H1 (cell line): ENCODE results near the gene GLCE. TPM values are rescaled to one million over a fixed set of nuclear protein-coding genes. Genes with fewer than 3 reads are reported as not detected.

Experiments
- GTF2F1 ChIP-seq: IDR thresholded peaks from 2 replicates; pipeline ENCODE4 v1.6.1; 2012; ENCODE audit warnings: low read depth, low read length, improper control_type of control experiment, borderline replicate concordance
- polyA plus RNA-seq, 7 experiments: library from polyadenylated mRNA; depleted of rRNA in 3 of 7; stranded (reverse) in 5 of 7; unstranded in 2 of 7; fragments of >200 nt in 5 of 7; fragments of 200-250 nt in 2 of 7; gene quantifications; 1 replicate in 5 of 7; 2 replicates in 1 of 7; 4 replicates in 1 of 7; pipeline versions ENCODE4 v1.2.1 to v1.2.3, GENCODE V29; 2011 to 2013; ENCODE audit warnings: missing spikeins in 2 of 7, mixed read lengths in 2 of 7
- total RNA-seq: library from RNA; stranded (reverse); fragmentation: NEBNext Ultra II Directional; extraction: Animal tissue kit (Norgen Biotek cat#: 25700); gene quantifications from 2 replicates; pipeline ENCODE4 v1.2.1, GENCODE V29; 2021

Gene GLCE
- total and polyA plus RNA-seq, 2 of the 8 experiments (the other 6 are each of a cell fraction or from before 2014, with no cell fraction given) = 17.1 to 22.7 TPM

DNA sequence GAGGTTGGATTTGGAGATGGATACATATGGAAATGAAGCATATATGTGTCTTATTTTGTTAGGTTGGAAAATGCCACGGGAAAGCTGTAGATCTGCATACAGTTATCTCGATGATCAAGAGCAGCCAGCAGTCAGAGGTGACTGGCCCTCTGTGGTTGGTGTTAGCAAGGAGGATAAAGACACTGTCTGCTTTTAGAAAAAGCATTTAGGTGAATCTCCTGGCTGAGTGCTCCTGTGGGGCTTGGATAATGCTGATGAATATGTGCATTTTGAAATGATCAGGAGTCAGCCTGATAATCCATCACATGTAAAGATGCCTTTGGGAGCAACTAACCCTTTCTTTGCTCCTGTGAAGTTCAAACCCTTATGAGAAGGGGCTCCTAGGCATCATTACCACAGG, 24.9 kb upstream of the GLCE start (continued):
- no peak for TF ChIP-seq GTF2F1
